ENCODE data around the gene KIF21B.

DNA sequence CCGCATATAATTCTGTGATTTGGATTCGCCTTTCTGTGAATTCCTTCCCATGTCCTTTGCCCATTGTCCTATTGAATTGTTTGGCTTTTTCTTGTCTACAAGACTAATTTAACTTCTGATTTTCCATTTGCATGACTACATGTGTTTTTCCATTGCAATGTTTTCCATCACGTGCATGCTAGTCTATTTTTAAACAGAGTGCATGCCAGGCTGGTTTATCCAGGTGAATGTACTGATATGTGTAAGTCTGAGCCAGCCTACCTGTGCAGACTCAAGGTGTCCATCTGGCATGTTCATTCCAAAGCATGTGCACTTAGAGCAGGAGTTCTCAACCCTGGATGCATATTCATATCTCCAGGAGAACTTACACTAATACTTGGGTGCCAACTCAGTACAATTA is 69.1 kb downstream of the KIF21B start:
- TF ChIP-seq EZH2 (IDR thresholded peaks at IDR 0.05; ENCODE audit: insufficient read depth, poor library complexity, severe bottlenecking) = no peak
- no peak for TF ChIP-seq EZH2phosphoT487 (IDR thresholded peaks at IDR 0.05; ENCODE audit: insufficient read depth, low read depth)

All from GM23248 (cell line).